T-cell (primary cell): ENCODE results near the gene R3HDM2. TPM values are rescaled to one million over a fixed set of nuclear protein-coding genes. Genes with fewer than 3 reads are reported as not detected.

ENCODE experiments used
- ATAC-seq, 4 experiments: fragments of 200-7000 bp in 3 of 4; fragments of 150-1000 bp in 1 of 4; cut with Tn5 transposase; replicated peaks in 1 of 4; 1 replicate in 3 of 4; 2 replicates in 1 of 4; pipeline ENCODE4 v1.10.0; 2021; ENCODE audit warnings: moderate library complexity in 3 of 4, mild to moderate bottlenecking in 2 of 4, moderate number of reproducible peaks in 1 of 4
- CTCF ChIA-PET, 2 donors: fragments of 300-600 bp; sonication (Branson Sonifier 250); formaldehyde crosslinking; loops; one replicate each; lab custom pipeline; 2022; ENCODE audit warnings: antibody characterized with exemption in 2 of 2; lab: Charles Lee
- POLR2A ChIA-PET, 2 donors: fragments of 300-600 bp; sonication (Branson Sonifier 250); formaldehyde crosslinking; loops; one replicate each; lab custom pipeline; 2022; ENCODE audit warnings: antibody characterized with exemption in 2 of 2; lab: Charles Lee
- DNase-seq, 35 experiments: peaks; one replicate each; pipeline versions ENCODE4 v3.0.0 to v3.0.0-alpha.2; 2013 to 2023
- H3K27ac ChIP-seq: one replicate; pipeline ENCODE4 v1.5.1; 2013; ENCODE audit warnings: low read length
- H3K27me3 ChIP-seq, 2 experiments: replicated peaks in 1 of 2; 1 replicate in 1 of 2; 2 replicates in 1 of 2; pipeline versions ENCODE4 v1.6.1 to v1.7.0; 2013; ENCODE audit warnings: low read length in 1 of 2, mixed read lengths in 1 of 2; ENCODE audit not compliant: control insufficient read depth in 2 of 2, insufficient read depth in 2 of 2; ENCODE audit errors: extremely low read depth in 1 of 2
- H3K36me3 ChIP-seq, 2 donors: 1 replicate in 1 of 2; 2 replicates in 1 of 2; pipeline versions ENCODE4 v1.6.1 to v1.7.0; 2013; ENCODE audit warnings: low read length in 1 of 2; ENCODE audit not compliant: control insufficient read depth in 2 of 2, insufficient read depth in 1 of 2; ENCODE audit errors: extremely low read depth in 1 of 2
- H3K4me1 ChIP-seq, 2 experiments: 1 replicate in 1 of 2; 2 replicates in 1 of 2; pipeline versions ENCODE4 v1.6.1 to v1.7.0; 2013; ENCODE audit warnings: low read length in 2 of 2, mixed read lengths in 1 of 2; ENCODE audit not compliant: insufficient read depth in 2 of 2, control insufficient read depth in 1 of 2; ENCODE audit errors: extremely low read depth in 1 of 2
- H3K4me3 ChIP-seq, 2 donors: 1 replicate in 1 of 2; 2 replicates in 1 of 2; pipeline versions ENCODE4 v1.5.1 to v1.7.0; 2013; ENCODE audit warnings: mild to moderate bottlenecking in 2 of 2, low read length in 1 of 2, moderate library complexity in 1 of 2; ENCODE audit not compliant: control insufficient read depth in 1 of 2; ENCODE audit errors: extremely low read depth in 1 of 2
- H3K9me3 ChIP-seq: 2 replicates; pipeline ENCODE4 v1.7.0; 2013
- H3K27ac Mint-ChIP-seq, 2 donors: one replicate each; pipeline ENCODE4 v1.8.0; 2020 to 2021; ENCODE audit warnings: mild to moderate bottlenecking in 2 of 2, mixed read lengths in 2 of 2
- H3K27me3 Mint-ChIP-seq, 2 donors: one replicate each; pipeline ENCODE4 v1.8.0; 2021 to 2022; ENCODE audit warnings: mixed read lengths in 2 of 2
- H3K36me3 Mint-ChIP-seq: one replicate; pipeline ENCODE4 v1.8.0; 2021; ENCODE audit warnings: mixed read lengths
- H3K4me1 Mint-ChIP-seq, 3 donors: one replicate each; pipeline ENCODE4 v1.8.0; 2020 to 2022; ENCODE audit warnings: mixed read lengths in 3 of 3, mild to moderate bottlenecking in 1 of 3
- H3K4me3 Mint-ChIP-seq, 3 donors: one replicate each; pipeline ENCODE4 v1.8.0; 2020 to 2022; ENCODE audit warnings: mild to moderate bottlenecking in 3 of 3, mixed read lengths in 3 of 3, moderate library complexity in 3 of 3
- H3K9me3 Mint-ChIP-seq, 3 donors: one replicate each; pipeline ENCODE4 v1.8.0; 2020 to 2022; ENCODE audit warnings: mixed read lengths in 3 of 3
- WGBS: methylation state at CpG from one replicate; pipeline ENCODE4 v1.1.5; 2013; ENCODE audit warnings: missing lambda C conversion rate; ENCODE audit not compliant: insufficient coverage; 5-methylcytosine and 5-hydroxymethylcytosine counted together
- total RNA-seq, 35 experiments: library from RNA in 6 of 35; stranded (reverse) in 6 of 35; fragments of 120-200 nt in 1 of 35; gene quantifications; one replicate each; pipeline versions ENCODE4 v1.2.1 to v1.2.4 and lab custom pipeline; 2013 to 2026

R3HDM2 gene
- total RNA-seq, 5 donors from 2014 or later (not counting 1 experiment from before 2014, with no cell fraction given) = 88.3 to 122 (median 94.7) TPM

GRCh38 chr12:57469296-57470164 is 38.7 kb upstream of the R3HDM2 start:
- H3K4me3 Mint-ChIP-seq = no peak overlapping the region
- H3K27me3 ChIP-seq = peaks cover 0 to 2% of the 10 kb centered on the region in 2 experiments
- no peaks in the 10 kb centered on the region for H3K9me3 ChIP-seq
- peaks cover 16 to 59% of the 10 kb centered on the region in 2 donors for H3K36me3 ChIP-seq
- WGBS = 92% methylated on average over 9 of the region's 10 CpGs
- H3K4me1 Mint-ChIP-seq = peaks cover 35 to 52% (median 44%) of the 10 kb centered on the region in 3 donors
- no peaks in the 10 kb centered on the region for H3K9me3 Mint-ChIP-seq
- ChIA-PET CTCF (no interaction called here), POLR2A (interaction anchor here in 1 of 2 donors (0.5 to 0.7 kb wide), 2 partner anchors 139 to 208 kb away, joined by 3 to 5 read pairs; no protein-coding TSS in a partner anchor)
- DNase-seq = no peak
- peak overlapping the region in 1 of 2 donors; percentile 11 for H3K27ac Mint-ChIP-seq
- no peak overlapping the region for H3K27ac ChIP-seq
- H3K4me3 ChIP-seq = no peak overlapping the region
- no peak for ATAC-seq
- H3K36me3 Mint-ChIP-seq = peaks cover 51% of the 10 kb centered on the region
- no peaks in the 10 kb centered on the region for H3K27me3 Mint-ChIP-seq
- H3K4me1 ChIP-seq = peaks cover 0 to 41% of the 10 kb centered on the region in 2 experiments

- H3K36me3 Mint-ChIP-seq = peaks cover 38% of the 10 kb centered on the region
- ATAC-seq (no peak), DNase-seq (no peak)
- WGBS = 90% methylated on average over 10 of the region's 11 CpGs
- ChIA-PET CTCF (interaction anchor here in 1 of 2 donors (0.6 kb wide), 1 partner anchor 8 kb away, joined by 6 read pairs; the partner anchor contains the start of gene GLI1), POLR2A (no interaction called here)
- peaks cover 26 to 38% (median 36%) of the 10 kb centered on the region in 3 donors for H3K4me1 Mint-ChIP-seq
- no peaks in the 10 kb centered on the region for H3K9me3 Mint-ChIP-seq
- peaks cover 16 to 46% of the 10 kb centered on the region in 2 donors for H3K36me3 ChIP-seq
- H3K9me3 ChIP-seq = no peaks in the 10 kb centered on the region
- no peak overlapping the region for H3K4me3 ChIP-seq
- H3K4me1 ChIP-seq = peaks cover 0 to 29% of the 10 kb centered on the region in 2 experiments
- peaks cover 0 to 7% of the 10 kb centered on the region in 2 experiments for H3K27me3 ChIP-seq
- no peak overlapping the region for H3K27ac ChIP-seq
- H3K4me3 Mint-ChIP-seq = no peak overlapping the region
- peak overlapping the region; percentile 65 to 75 for H3K27ac Mint-ChIP-seq
- H3K27me3 Mint-ChIP-seq = no peaks in the 10 kb centered on the region
These were observed 37.1 kb upstream of the R3HDM2 start for GRCh38 chr12:57467915-57468314.

- H3K9me3 Mint-ChIP-seq = no peaks in the 10 kb centered on the region
- POLR2A ChIA-PET = no interaction called here
- DNase-seq = no peak
These were observed 36.5 kb upstream of the R3HDM2 start for GRCh38 chr12:57467212-57467874.

GRCh38 chr12:57465747-57466505 is 35.1 kb upstream of the R3HDM2 start:
- no peak for DNase-seq
- no peak for ATAC-seq
- H3K36me3 Mint-ChIP-seq = peaks cover 26% of the 10 kb centered on the region
- CTCF ChIA-PET = interaction anchor here in 1 of 2 donors (0.7 to 0.9 kb wide), 2 partner anchors 12 to 374 kb away, joined by 4 read pairs; no protein-coding TSS in a partner anchor
- Histone ChIP-seq H3K9me3 (no peaks in the 10 kb centered on the region), H3K4me1 (peaks cover 9 to 31% of the 10 kb centered on the region in 2 experiments), H3K36me3 (peaks cover 13 to 26% of the 10 kb centered on the region in 2 donors), H3K27ac (no peak overlapping the region), H3K27me3 (peaks cover 0 to 20% of the 10 kb centered on the region in 2 experiments), H3K4me3 (no peak overlapping the region)
- H3K4me1 Mint-ChIP-seq = peaks cover 27 to 36% (median 35%) of the 10 kb centered on the region in 3 donors
- POLR2A ChIA-PET = interaction anchor here (0.5 to 1.0 kb wide), 4 partner anchors 9 to 39 kb away, joined by 3 to 4 read pairs (median 4); no protein-coding TSS in a partner anchor
- H3K27me3 Mint-ChIP-seq = peaks cover 0 to 11% of the 10 kb centered on the region in 2 donors
- no peaks in the 10 kb centered on the region for H3K9me3 Mint-ChIP-seq
- H3K4me3 Mint-ChIP-seq = no peak overlapping the region
- peak overlapping the region; percentile 17 to 37 for H3K27ac Mint-ChIP-seq
- 85% methylated on average over 13 of the region's 14 CpGs for WGBS

More at GRCh38 chr12:57467212-57467874, 36.5 kb upstream of the R3HDM2 start:
- 95% methylated on average over 11 of the region's 12 CpGs for WGBS
- Mint-ChIP-seq H3K4me3 (no peak overlapping the region), H3K27me3 (peaks cover 0 to 5% of the 10 kb centered on the region in 2 donors), H3K4me1 (peaks cover 26 to 38% (median 36%) of the 10 kb centered on the region in 3 donors), H3K27ac (peak overlapping the region; percentile 55 to 65), H3K36me3 (peaks cover 33% of the 10 kb centered on the region)
- H3K9me3 ChIP-seq = no peaks in the 10 kb centered on the region
- H3K36me3 ChIP-seq = peaks cover 16 to 41% of the 10 kb centered on the region in 2 donors
- no peak overlapping the region for H3K4me3 ChIP-seq
- CTCF ChIA-PET = no interaction called here
- no peak overlapping the region for H3K27ac ChIP-seq
- peaks cover 0 to 7% of the 10 kb centered on the region in 2 experiments for H3K27me3 ChIP-seq
- peaks cover 2 to 30% of the 10 kb centered on the region in 2 experiments for H3K4me1 ChIP-seq
- no peak for ATAC-seq

GRCh38 chr12:57465030-57465746 is 34.3 kb upstream of the R3HDM2 start:
- H3K36me3 ChIP-seq = peaks cover 10 to 19% of the 10 kb centered on the region in 2 donors
- peaks cover 0 to 15% of the 10 kb centered on the region in 2 donors for H3K27me3 Mint-ChIP-seq
- DNase-seq (no peak), ATAC-seq (no peak)
- no peak overlapping the region for H3K27ac ChIP-seq
- H3K27me3 ChIP-seq = peaks cover 0 to 27% of the 10 kb centered on the region in 2 experiments
- H3K9me3 Mint-ChIP-seq = no peaks in the 10 kb centered on the region
- ChIA-PET CTCF (interaction anchor here in 1 of 2 donors (0.7 to 0.9 kb wide), 2 partner anchors 12 to 373 kb away, joined by 4 read pairs; no protein-coding TSS in a partner anchor), POLR2A (interaction anchor here (0.8 to 1.0 kb wide), 2 partner anchors 10 kb away, joined by 4 read pairs; no protein-coding TSS in a partner anchor)
- H3K4me3 Mint-ChIP-seq = peak overlapping the region in 1 of 3 donors; percentile 5
- peaks cover 31 to 43% (median 40%) of the 10 kb centered on the region in 3 donors for H3K4me1 Mint-ChIP-seq
- no peak overlapping the region for H3K4me3 ChIP-seq
- no peaks in the 10 kb centered on the region for H3K9me3 ChIP-seq
- peaks cover 26% of the 10 kb centered on the region for H3K36me3 Mint-ChIP-seq
- H3K27ac Mint-ChIP-seq = peak overlapping the region in 1 of 2 donors; percentile 17
- WGBS = no CpG with 5 or more reads among the region's 6 CpGs
- H3K4me1 ChIP-seq = peaks cover 16 to 31% of the 10 kb centered on the region in 2 experiments
